ENCODE measurements around the gene PPP1R15A. TPM values are rescaled to one million over a fixed set of nuclear protein-coding genes. Genes with fewer than 3 reads are reported as not detected.

The PPP1R15A gene
- total RNA-seq, 4 donors from 2014 or later, result 53.9 to 70.0 (median 60.9) TPM

DNA sequence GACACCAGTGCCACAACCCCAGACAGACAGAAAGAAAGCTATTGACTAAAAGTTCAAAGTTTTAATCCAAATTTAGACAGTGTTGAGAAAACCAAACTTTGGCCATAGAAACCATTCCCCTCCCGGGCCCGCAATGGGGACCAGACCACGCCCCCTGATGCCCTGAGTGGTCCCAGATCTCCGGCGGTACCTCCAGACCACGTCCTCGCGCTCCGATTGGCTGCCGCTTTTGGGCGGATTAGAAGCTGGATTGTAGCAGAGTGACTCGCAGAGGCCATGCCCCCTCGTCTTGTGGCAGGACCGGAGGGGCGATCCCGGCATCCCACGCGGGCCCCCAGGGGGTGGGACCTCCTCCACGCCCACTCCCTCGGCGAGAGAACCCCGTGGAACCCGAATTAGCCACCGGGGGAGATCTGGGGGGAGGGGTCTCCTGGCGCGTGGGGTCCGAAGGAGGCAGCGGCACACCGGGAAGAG is 35.1 kb upstream of the PPP1R15A start:
- no CpG with 5 or more reads among the region's 29 CpGs for WGBS, 2 donors (ENCODE audit: low coverage in 1 of 2)
- peak overlapping the region in 3 of 4 donors; percentile 77 to 82 (median 81) for H3K27ac ChIP-seq
- no peak for TF ChIP-seq POLR2AphosphoS5 (IDR thresholded peaks at IDR 0.05)
- TF ChIP-seq, protein P1, sequence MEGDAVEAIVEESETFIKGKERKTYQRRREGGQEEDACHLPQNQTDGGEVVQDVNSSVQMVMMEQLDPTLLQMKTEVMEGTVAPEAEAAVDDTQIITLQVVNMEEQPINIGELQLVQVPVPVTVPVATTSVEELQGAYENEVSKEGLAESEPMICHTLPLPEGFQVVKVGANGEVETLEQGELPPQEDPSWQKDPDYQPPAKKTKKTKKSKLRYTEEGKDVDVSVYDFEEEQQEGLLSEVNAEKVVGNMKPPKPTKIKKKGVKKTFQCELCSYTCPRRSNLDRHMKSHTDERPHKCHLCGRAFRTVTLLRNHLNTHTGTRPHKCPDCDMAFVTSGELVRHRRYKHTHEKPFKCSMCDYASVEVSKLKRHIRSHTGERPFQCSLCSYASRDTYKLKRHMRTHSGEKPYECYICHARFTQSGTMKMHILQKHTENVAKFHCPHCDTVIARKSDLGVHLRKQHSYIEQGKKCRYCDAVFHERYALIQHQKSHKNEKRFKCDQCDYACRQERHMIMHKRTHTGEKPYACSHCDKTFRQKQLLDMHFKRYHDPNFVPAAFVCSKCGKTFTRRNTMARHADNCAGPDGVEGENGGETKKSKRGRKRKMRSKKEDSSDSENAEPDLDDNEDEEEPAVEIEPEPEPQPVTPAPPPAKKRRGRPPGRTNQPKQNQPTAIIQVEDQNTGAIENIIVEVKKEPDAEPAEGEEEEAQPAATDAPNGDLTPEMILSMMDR (IDR thresholded peaks at IDR 0.05), result peak in 1 of 4 experiments; percentile 7
- peaks cover 0 to 24% (median 0%) of the 10 kb centered on the region in 3 donors for H3K4me1 ChIP-seq
- peak overlapping the region in 1 of 2 donors; percentile 50 for H3K4me3 ChIP-seq
- H3K27me3 ChIP-seq, result no peaks in the 10 kb centered on the region
- ATAC-seq, result peak; percentile 84
- H3K9me3 ChIP-seq, result no peaks in the 10 kb centered on the region
- peaks cover 0 to 30% of the 10 kb centered on the region in 2 donors for H3K36me3 ChIP-seq

DNA sequence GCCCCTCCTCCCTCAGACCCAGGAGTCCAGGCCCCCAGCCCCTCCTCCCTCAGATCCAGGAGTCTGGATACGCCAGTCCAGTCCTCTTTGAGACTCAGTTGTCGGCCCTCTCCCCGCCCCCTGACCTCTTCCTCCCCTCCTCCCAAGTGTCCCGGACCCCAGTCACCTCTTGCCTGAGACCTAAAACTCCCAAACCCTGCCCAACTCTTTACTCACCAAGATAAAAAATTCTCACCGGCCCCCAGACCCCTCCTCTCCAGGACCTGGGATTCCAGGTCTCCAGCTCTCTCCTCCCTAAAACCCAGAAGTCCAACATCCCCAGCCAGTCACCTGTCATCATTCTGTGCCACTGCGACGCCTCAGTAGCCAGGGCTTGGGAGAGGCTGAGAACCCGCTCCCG is 34.5 kb upstream of the PPP1R15A start:
- no peak overlapping the region for H3K4me3 ChIP-seq
- peaks cover 0 to 24% (median 0%) of the 10 kb centered on the region in 3 donors for H3K4me1 ChIP-seq
- peaks cover 0 to 24% of the 10 kb centered on the region in 2 donors for H3K36me3 ChIP-seq
- no peaks in the 10 kb centered on the region for H3K9me3 ChIP-seq
- no peak for ATAC-seq
- H3K27ac ChIP-seq, result peak overlapping the region in 3 of 4 donors; percentile 77 to 82 (median 81)
- 0 to 35% methylated on average over 1 to 2 of the region's 9 CpGs for WGBS, 2 donors (ENCODE audit: low coverage in 1 of 2)
- TF ChIP-seq EP300 (IDR thresholded peaks at IDR 0.05) (no peak), POLR2A (IDR thresholded peaks at IDR 0.05) (no peak), POLR2AphosphoS5 (IDR thresholded peaks at IDR 0.05) (no peak)
- TF ChIP-seq, protein P1 (IDR thresholded peaks at IDR 0.05), result no peak
- no peaks in the 10 kb centered on the region for H3K27me3 ChIP-seq

DNA sequence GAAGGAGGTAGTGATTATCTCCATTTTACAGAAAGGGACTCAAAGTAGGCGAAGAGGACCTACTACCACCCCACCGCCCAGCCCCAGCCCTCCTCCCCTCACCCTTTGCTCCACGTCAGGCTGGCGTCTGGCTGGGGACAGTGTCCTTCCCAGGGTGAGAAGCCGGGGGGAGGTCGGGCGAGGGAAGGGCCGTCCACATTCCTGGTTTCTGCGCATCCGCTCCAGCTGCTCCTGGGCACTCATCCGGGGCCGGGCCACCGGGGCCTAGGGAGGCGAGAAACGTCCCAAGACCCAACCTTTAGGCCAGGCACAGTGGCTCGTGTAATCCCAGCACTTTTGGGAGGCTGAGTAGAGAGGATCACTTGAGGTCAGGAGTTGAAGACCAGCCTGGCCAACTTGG is 31.2 kb upstream of the PPP1R15A start:
- 80 to 85% methylated on average over 1 to 5 of the region's 16 CpGs for WGBS, 2 donors (ENCODE audit: low coverage in 1 of 2)
- Histone ChIP-seq H3K27me3 (no peaks in the 10 kb centered on the region), H3K4me1 (peaks cover 0 to 15% (median 0%) of the 10 kb centered on the region in 3 donors), H3K27ac (no peak overlapping the region), H3K9me3 (no peaks in the 10 kb centered on the region), H3K4me3 (no peak overlapping the region), H3K36me3 (peaks cover 0 to 34% of the 10 kb centered on the region in 2 donors)
- TF ChIP-seq POLR2A (IDR thresholded peaks at IDR 0.05), result no peak
- no peak for TF ChIP-seq EP300 (IDR thresholded peaks at IDR 0.05)
- no peak for TF ChIP-seq POLR2AphosphoS5 (IDR thresholded peaks at IDR 0.05)
- TF ChIP-seq, protein P1 (IDR thresholded peaks at IDR 0.05), result no peak
- ATAC-seq, result no peak

DNA sequence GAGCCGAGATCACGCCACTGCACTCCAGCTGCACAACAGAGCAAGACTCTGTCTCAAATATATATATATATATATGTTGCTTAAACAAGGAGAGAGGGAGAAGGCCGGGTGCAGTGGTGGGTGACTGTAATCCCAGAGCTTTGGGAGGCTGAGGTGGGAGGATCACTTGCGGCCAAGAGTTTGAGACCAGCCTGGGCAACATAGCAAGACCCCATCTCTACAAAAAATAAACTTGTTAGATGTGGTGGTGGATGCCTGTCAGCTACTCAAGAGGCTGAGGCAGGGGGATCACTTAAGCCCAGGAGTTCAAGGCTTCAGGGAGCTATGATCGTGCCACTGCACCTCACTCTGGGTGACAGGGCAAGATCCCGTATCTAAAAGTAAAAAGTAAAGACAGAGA is 30.6 kb upstream of the PPP1R15A start:
- TF ChIP-seq POLR2A (IDR thresholded peaks at IDR 0.05) (no peak), EP300 (IDR thresholded peaks at IDR 0.05) (no peak), POLR2AphosphoS5 (IDR thresholded peaks at IDR 0.05) (no peak)
- TF ChIP-seq, protein P1 (IDR thresholded peaks at IDR 0.05), result no peak
- peaks cover 0 to 10% (median 0%) of the 10 kb centered on the region in 3 donors for H3K4me1 ChIP-seq
- no peak overlapping the region for H3K4me3 ChIP-seq
- H3K27ac ChIP-seq, result no peak overlapping the region
- H3K9me3 ChIP-seq, result no peaks in the 10 kb centered on the region
- H3K36me3 ChIP-seq, result peaks cover 0 to 40% of the 10 kb centered on the region in 2 donors
- ATAC-seq, result no peak
- 84 to 95% methylated on average over 4 to 5 of the region's 6 CpGs for WGBS, 2 donors (ENCODE audit: low coverage in 1 of 2)
- H3K27me3 ChIP-seq, result no peaks in the 10 kb centered on the region

DNA sequence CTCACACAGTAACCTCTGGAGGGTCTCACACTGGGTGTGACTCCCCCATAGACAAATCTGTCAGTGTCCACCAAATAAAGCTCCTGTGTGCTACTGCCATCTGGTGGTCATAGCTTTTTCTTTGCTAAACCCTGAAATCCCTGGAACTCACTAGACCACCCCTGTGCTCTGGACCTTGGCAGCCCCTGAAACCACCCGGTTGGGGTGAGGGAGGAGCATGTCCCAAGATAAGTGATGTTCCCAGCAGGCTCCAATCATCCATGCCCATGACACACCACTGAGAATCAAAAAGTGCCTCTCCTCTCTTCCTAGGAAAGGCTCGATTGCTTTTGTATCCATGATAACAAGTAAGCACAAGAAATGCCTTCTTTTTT is 29.4 kb upstream of the PPP1R15A start:
- no peak overlapping the region for H3K27ac ChIP-seq
- WGBS, 2 donors (ENCODE audit: low coverage in 1 of 2), result 36 to 60% methylated on average over 1 to 2 of the region's 2 CpGs
- peak; percentile 44 for ATAC-seq
- H3K4me3 ChIP-seq, result no peak overlapping the region
- no peaks in the 10 kb centered on the region for H3K9me3 ChIP-seq
- H3K27me3 ChIP-seq, result no peaks in the 10 kb centered on the region
- TF ChIP-seq, protein P1 (IDR thresholded peaks at IDR 0.05), result peak in 3 of 4 experiments; percentile 76 to 84 (median 81)
- TF ChIP-seq POLR2AphosphoS5 (IDR thresholded peaks at IDR 0.05), result no peak
- H3K4me1 ChIP-seq, result no peaks in the 10 kb centered on the region
- peaks cover 0 to 52% of the 10 kb centered on the region in 2 donors for H3K36me3 ChIP-seq

Data from gastroesophageal sphincter (tissue), 4 donors.